Measurements from ENCODE around the gene FGD2. TPM values are rescaled to one million over a fixed set of nuclear protein-coding genes. Genes with fewer than 3 reads are reported as not detected.

Gene FGD2
- total RNA-seq: 1 to 10 TPM in 3 of 4 donors, under 1 TPM in 1; 0.39 to 6.2 (median 5.0) TPM

DNA sequence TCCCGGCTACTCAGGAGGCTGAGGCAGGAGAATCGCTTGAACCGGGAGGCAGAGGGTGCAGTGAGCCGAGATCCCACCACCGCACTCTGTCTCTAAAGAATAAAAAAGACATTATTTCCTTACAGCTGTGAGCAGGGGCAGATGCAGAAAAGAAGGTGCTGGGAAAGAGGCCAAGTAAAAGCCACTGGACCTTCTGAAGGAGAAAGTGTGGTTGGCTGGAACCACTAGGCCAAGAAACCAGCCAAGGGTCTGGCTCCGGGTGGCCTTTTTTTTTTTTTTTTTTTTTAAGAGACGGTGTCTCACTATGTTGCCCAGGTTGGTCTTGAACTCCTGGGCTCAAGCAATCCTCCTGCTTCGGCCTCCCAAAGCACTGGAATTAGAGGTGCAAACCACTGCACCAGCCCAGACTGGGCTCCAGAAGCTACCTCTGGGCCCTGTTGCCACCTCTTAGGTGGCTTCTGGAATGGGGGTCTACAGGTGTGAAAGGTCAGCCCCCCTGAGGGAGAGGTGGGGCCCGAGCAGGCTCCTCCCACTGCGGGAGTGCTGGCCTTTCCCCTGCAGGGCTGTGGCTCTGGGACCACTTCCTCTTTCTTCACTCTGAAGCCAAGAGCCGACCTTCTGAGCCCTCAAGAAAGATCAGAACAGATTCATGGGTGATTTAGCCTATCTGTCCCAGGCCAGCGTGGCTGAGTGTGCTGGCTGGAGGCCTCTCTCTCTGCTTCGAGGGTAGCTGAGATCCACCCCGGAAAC is at the start of gene FGD2:
FGD2 (plus strand) TSS at position 595 of the 750 bp plus-strand sequence. CDS start 163 bp downstream, outside the sequence.
- Histone ChIP-seq H3K36me3 (no peaks in the 10 kb centered on the region), H3K27me3 (no peaks in the 10 kb centered on the region), H3K9me3 (no peaks in the 10 kb centered on the region), H3K4me1 (no peaks in the 10 kb centered on the region), H3K27ac (no peak within 1 kb of the TSS), H3K4me3 (peak within 1 kb of the TSS in 1 of 4 donors; percentile 28)
- intact Hi-C loops (cut with DNase I; ENCODE audit: low total_unique reads) (no loop called here), in situ Hi-C loops (cut with MboI; ENCODE audit: low sequenced_read_pairs in 4 of 4) (loop anchor here in 3 of 4 donors (25.0 kb wide), 2 partner anchors 118 to 243 kb away; partner anchors contain the start of gene C6orf89 (in 1 of the 3))
- TF ChIP-seq POLR2A (IDR thresholded peaks at IDR 0.05): no peak
- TF ChIP-seq, protein P1, sequence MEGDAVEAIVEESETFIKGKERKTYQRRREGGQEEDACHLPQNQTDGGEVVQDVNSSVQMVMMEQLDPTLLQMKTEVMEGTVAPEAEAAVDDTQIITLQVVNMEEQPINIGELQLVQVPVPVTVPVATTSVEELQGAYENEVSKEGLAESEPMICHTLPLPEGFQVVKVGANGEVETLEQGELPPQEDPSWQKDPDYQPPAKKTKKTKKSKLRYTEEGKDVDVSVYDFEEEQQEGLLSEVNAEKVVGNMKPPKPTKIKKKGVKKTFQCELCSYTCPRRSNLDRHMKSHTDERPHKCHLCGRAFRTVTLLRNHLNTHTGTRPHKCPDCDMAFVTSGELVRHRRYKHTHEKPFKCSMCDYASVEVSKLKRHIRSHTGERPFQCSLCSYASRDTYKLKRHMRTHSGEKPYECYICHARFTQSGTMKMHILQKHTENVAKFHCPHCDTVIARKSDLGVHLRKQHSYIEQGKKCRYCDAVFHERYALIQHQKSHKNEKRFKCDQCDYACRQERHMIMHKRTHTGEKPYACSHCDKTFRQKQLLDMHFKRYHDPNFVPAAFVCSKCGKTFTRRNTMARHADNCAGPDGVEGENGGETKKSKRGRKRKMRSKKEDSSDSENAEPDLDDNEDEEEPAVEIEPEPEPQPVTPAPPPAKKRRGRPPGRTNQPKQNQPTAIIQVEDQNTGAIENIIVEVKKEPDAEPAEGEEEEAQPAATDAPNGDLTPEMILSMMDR (IDR thresholded peaks at IDR 0.05 in 4 of 5, conservative IDR thresholded peaks at IDR 0.05 in 1 of 5): no peak
- no peak for ATAC-seq
- no peak for DNase-seq

GRCh38 chr6:36955671-36956445 is 49.6 kb upstream of the FGD2 start:
- intact Hi-C loops (cut with DNase I; ENCODE audit: low total_unique reads) (no loop called here), in situ Hi-C loops (cut with MboI; ENCODE audit: low sequenced_read_pairs in 4 of 4) (no loop called here)
- DNase-seq (no peak), ATAC-seq (peak; percentile 54 to 56)
- no peaks in the 10 kb centered on the region for H3K9me3 ChIP-seq
- H3K27me3 ChIP-seq: no peaks in the 10 kb centered on the region
- no peak overlapping the region for H3K4me3 ChIP-seq
- H3K4me1 ChIP-seq: no peaks in the 10 kb centered on the region
- TF ChIP-seq, protein P1 (IDR thresholded peaks at IDR 0.05 in 4 of 5, conservative IDR thresholded peaks at IDR 0.05 in 1 of 5): no peak
- TF ChIP-seq POLR2A (IDR thresholded peaks at IDR 0.05): no peak
- no peaks in the 10 kb centered on the region for H3K36me3 ChIP-seq
- peak overlapping the region in 2 of 4 donors; percentile 7 to 28 for H3K27ac ChIP-seq

- Histone ChIP-seq H3K4me1 (no peaks in the 10 kb centered on the region), H3K9me3 (no peaks in the 10 kb centered on the region), H3K36me3 (no peaks in the 10 kb centered on the region), H3K27me3 (no peaks in the 10 kb centered on the region), H3K27ac (no peak overlapping the region), H3K4me3 (no peak overlapping the region)
- in situ Hi-C loops (cut with MboI; ENCODE audit: low sequenced_read_pairs in 4 of 4): no loop called here
- no peak for DNase-seq
- no peak for ATAC-seq
- intact Hi-C loops (cut with DNase I; ENCODE audit: low total_unique reads): no loop called here
- TF ChIP-seq, protein P1 (IDR thresholded peaks at IDR 0.05 in 4 of 5, conservative IDR thresholded peaks at IDR 0.05 in 1 of 5): no peak
- no peak for TF ChIP-seq POLR2A (IDR thresholded peaks at IDR 0.05)
Measured at GRCh38 chr6:36956446-36956820, 49.0 kb upstream of the FGD2 start.

DNA sequence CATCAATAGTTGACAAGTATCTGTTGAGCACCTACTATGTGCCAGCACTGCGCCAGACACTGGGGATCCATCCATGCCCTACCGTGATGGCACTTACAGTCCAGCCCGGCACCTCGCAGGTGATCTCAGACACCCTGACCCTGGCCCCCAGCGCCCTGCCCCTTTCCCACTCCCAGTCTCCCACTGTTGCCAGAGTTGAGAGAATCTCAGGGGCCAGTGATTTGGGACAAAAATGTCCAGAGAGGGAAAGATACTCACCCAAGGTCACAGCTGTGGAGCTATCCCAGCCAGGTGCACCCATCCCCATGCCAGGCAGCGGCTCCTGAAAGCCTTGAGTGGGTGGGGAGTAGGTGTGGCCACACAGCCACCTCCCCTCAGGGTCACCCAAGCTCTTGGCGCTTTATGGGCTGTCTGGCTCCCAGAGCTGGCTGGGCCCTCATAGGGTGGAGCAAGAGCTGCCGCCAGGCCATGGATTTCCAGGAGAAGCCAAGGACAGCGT is 47.6 kb upstream of the FGD2 start:
- DNase-seq: no peak
- H3K27ac ChIP-seq: no peak overlapping the region
- TF ChIP-seq POLR2A (IDR thresholded peaks at IDR 0.05): no peak
- TF ChIP-seq, protein P1 (IDR thresholded peaks at IDR 0.05 in 4 of 5, conservative IDR thresholded peaks at IDR 0.05 in 1 of 5): no peak
- no peak for ATAC-seq
- no peaks in the 10 kb centered on the region for H3K27me3 ChIP-seq
- no peaks in the 10 kb centered on the region for H3K9me3 ChIP-seq
- H3K4me3 ChIP-seq: no peak overlapping the region
- H3K36me3 ChIP-seq: no peaks in the 10 kb centered on the region
- H3K4me1 ChIP-seq: no peaks in the 10 kb centered on the region
- in situ Hi-C loops (cut with MboI; ENCODE audit: low sequenced_read_pairs in 4 of 4): no loop called here
- intact Hi-C loops (cut with DNase I; ENCODE audit: low total_unique reads): no loop called here

Data from gastrocnemius medialis (tissue), 4 donors.